Heart left ventricle (tissue), 16 donors: ENCODE results near the gene SELENOV. TPM values are rescaled to one million over a fixed set of nuclear protein-coding genes. Genes with fewer than 3 reads are reported as not detected.

Experiments
- ATAC-seq, 4 donors: fragments of 200-7000 bp; cut with Tn5 transposase; one replicate each; pipeline ENCODE4 v1.9.1; 2020 to 2022; ENCODE audit warnings: moderate library complexity in 4 of 4, mild to moderate bottlenecking in 3 of 4, moderate number of reproducible peaks in 1 of 4
- DNase-seq, 5 donors: peaks; one replicate each; pipeline ENCODE4 v3.0.0-alpha.2; 2020
- H3K27ac ChIP-seq, 12 donors: fragments of 200-600 bp; sonication (generic) in 4 of 12; one replicate each; pipeline versions ENCODE4 v1.5.0 to v1.8.0; 2016 to 2022; ENCODE audit warnings: mild to moderate bottlenecking in 2 of 12
- H3K27me3 ChIP-seq, 9 donors: fragments of 200-600 bp; sonication (generic) in 2 of 9; one replicate each; pipeline versions ENCODE4 v1.5.1 to v1.8.0; 2016 to 2022; ENCODE audit warnings: mild to moderate bottlenecking in 3 of 9
- H3K36me3 ChIP-seq, 9 donors: fragments of 200-600 bp; sonication (generic) in 2 of 9; one replicate each; pipeline versions ENCODE4 v1.5.0 to v1.8.0; 2018 to 2022; ENCODE audit warnings: mild to moderate bottlenecking in 2 of 9
- H3K4me1 ChIP-seq, 12 donors: fragments of 200-600 bp; sonication (generic) in 4 of 12; one replicate each; pipeline versions ENCODE4 v1.5.0 to v1.8.0; 2016 to 2022; ENCODE audit warnings: mild to moderate bottlenecking in 3 of 12
- H3K4me3 ChIP-seq, 12 donors: fragments of 200-600 bp; sonication (generic) in 4 of 12; one replicate each; pipeline versions ENCODE4 v1.5.0 to v1.8.0; 2017 to 2022; ENCODE audit warnings: mild to moderate bottlenecking in 9 of 12, moderate library complexity in 4 of 12
- H3K9me3 ChIP-seq, 12 donors: fragments of 200-600 bp; sonication (generic) in 4 of 12; one replicate each; pipeline versions ENCODE4 v1.5.0 to v1.8.0; 2016 to 2022; ENCODE audit warnings: mild to moderate bottlenecking in 1 of 12
- CTCF ChIP-seq, 12 donors: fragments of 200-600 bp; sonication (generic) in 4 of 12; IDR thresholded peaks; one replicate each; pipeline versions ENCODE4 v1.5.0 to v1.8.0; 2018 to 2022; ENCODE audit warnings: antibody characterized with exemption in 12 of 12, mild to moderate bottlenecking in 5 of 12
- POLR2A ChIP-seq, 2 donors: fragments of 450-650 bp; IDR thresholded peaks; one replicate each; pipeline ENCODE4 v1.6.1; 2017; ENCODE audit warnings: antibody characterized with exemption in 2 of 2, mild to moderate bottlenecking in 2 of 2, moderate library complexity in 2 of 2
- WGBS, 4 donors: extraction: QIAGEN DNeasy Blood & Tissue Kit in 2 of 4; methylation state at CpG; one replicate each; pipeline versions ENCODE4 v1.1.5 to v1.1.7; 2013 to 2018; 5-methylcytosine and 5-hydroxymethylcytosine counted together
- intact Hi-C, 10 donors: fragments of 100-400 bp; cut with DNase I; formaldehyde crosslinking; loops; one replicate each; pipeline versions ENCODE4 v1.11.1 to v1.14.2; 2022
- polyA plus RNA-seq, 2 donors: library from polyadenylated mRNA; stranded (reverse); fragments of 200-250 nt; gene quantifications; one replicate each; pipeline ENCODE4 v1.2.3, GENCODE V29; 2013
- total RNA-seq, 9 donors: library from RNA; depleted of rRNA in 2 of 9; stranded (reverse); fragments of >200 nt in 2 of 9; fragmentation: NEBNext Ultra II Directional in 3 of 9; extraction: Animal tissue kit (Norgen Biotek cat#: 25700) in 3 of 9; gene quantifications; one replicate each; pipeline versions ENCODE4 v1.1.0 to v1.2.4, GENCODE V29; 2016 to 2023
- donor health status: ischemic (EF 13 %, LVEDD 7.1; RV severe dilation, severe dysfunction).
- donor health status: healthy with polysubstance abuse.
- donor health status: DM: no; HTN: yes; CAD: no.
- donor health status: DM: no; HTN: no; CAD: no.
- donor health status: ischemic (EF 25% LVEDD 6.9; RV normal size, moderate dysfunction).
- donor health status: ischemic (EF 25% LVEDD 5.7; RV mildly dilated, moderate dysfunction).
- donor health status: healthy.
- donor health status: DM: yes; HTN: yes; CAD: no.
- donor health status: ischemic (EF 35%, LVEDD 5.7; RV mildly dilated, moderate dysfunction).
- donor health status: nonischemic (EF 11% LVEDD 7.7; RV severe dilation, severe dysfunction).
- donor health status: DM: yes; HTN: yes; CAD: no.
- donor health status: PGD.
- donor health status: ischemic (EF 29% LVEDD 5.4; RV normal size, mild dysfunction).
- donor health status: nonischemic (EF 23%, LVEDD 6.1; RV moderate dilation, normal function).

Gene SELENOV
- total and polyA plus RNA-seq, 11 donors = not detected

DNA sequence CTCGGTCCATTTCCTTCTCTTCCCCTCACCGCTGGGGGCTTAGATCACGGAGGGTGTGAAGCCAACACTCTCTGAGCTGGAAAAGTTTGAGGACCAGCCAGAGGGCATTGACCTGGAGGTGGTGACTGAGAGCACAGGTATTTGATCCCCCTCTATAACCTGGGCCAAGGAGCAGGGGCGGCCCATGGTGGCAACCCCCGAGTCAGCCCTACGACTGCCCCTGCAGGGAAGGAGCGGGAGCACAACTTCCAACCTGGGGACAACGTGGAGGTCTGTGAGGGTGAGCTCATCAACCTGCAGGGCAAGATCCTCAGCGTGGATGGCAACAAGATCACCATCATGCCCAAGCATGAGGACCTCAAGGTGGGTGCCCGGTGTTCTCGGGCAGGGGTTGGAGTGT lies 45.9 kb upstream of the SELENOV start:
- intact Hi-C loops = no loop called here
- TF ChIP-seq POLR2A (IDR thresholded peaks at IDR 0.05) (no peak), CTCF (IDR thresholded peaks at IDR 0.05) (no peak)
- no peaks in the 10 kb centered on the region for H3K27me3 ChIP-seq
- H3K9me3 ChIP-seq = no peaks in the 10 kb centered on the region
- H3K36me3 ChIP-seq = peaks cover 2 to 100% (median 100%) of the 10 kb centered on the region in 9 donors
- no peak overlapping the region for H3K27ac ChIP-seq
- no peak for ATAC-seq
- 81 to 92% (median 91%) methylated on average over 4 to 11 of the region's 11 CpGs for WGBS, 4 donors
- no peak overlapping the region for H3K4me3 ChIP-seq
- H3K4me1 ChIP-seq = no peaks in the 10 kb centered on the region
- DNase-seq = no peak

DNA sequence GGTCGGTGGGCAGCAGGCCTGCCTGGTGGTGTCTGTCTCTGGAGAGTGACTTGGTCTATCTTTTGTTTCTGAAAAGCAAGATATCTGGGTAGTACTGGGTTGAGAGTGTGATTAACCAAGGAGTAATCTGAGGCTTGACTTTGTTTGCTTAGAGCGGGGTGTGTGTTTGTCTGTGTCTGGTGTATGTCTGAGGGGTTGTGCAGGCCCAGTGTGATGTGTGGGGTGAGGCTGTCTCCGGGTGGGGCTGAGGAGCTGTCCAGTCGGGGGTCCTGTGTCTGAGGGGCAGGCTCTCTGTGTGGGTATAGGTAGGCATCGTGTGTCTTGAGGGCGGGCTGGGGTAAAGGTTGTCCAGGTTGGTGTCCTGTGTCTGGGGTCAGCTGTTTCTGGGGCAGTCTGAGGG lies 45.4 kb upstream of the SELENOV start:
- no peaks in the 10 kb centered on the region for H3K27me3 ChIP-seq
- 89 to 92% (median 90%) methylated on average over 6 of the region's 6 CpGs for whole genome bisulfite sequencing, 4 donors
- peaks cover 2 to 100% (median 99%) of the 10 kb centered on the region in 9 donors for H3K36me3 ChIP-seq
- H3K27ac ChIP-seq = no peak overlapping the region
- intact Hi-C loops = no loop called here
- H3K4me3 ChIP-seq = no peak overlapping the region
- H3K9me3 ChIP-seq = no peaks in the 10 kb centered on the region
- no peak for DNase-seq
- no peaks in the 10 kb centered on the region for H3K4me1 ChIP-seq
- TF ChIP-seq CTCF (IDR thresholded peaks at IDR 0.05) (no peak), POLR2A (IDR thresholded peaks at IDR 0.05) (no peak)
- no peak for ATAC-seq

DNA sequence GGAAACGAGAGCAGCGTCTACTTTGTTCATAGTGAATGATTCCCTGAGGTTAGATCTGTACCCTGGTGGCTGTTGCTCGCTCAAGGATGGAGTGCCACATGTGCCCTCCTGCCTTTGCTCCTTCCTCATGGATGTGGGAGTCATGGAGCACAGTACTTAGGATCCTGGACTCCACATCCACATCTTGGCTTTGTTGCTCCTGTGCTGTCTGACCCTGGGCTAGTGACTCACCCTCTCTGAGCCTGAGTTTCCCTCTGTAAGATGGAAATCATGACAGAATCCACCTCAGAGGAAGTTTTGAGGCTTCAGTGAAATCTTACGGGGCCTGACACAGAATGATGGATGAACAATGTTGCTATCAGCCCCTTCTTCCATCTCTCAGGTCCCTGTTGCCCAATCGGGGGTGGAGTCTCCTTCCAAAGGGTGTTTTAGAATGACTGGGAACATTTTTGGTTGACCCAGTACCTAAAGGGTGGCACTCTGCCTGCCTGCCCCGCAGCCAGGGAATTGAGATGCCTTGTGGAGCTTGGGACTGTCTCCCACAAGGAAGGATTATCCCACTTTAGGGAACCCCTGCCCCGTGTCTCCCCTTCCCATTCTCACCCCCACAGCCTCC lies 44.1 kb upstream of the SELENOV start:
- WGBS, 4 donors = 85 to 91% (median 88%) methylated on average over 6 to 7 of the region's 7 CpGs
- TF ChIP-seq CTCF (IDR thresholded peaks at IDR 0.05) = no peak
- TF ChIP-seq POLR2A (IDR thresholded peaks at IDR 0.05) = no peak
- no peaks in the 10 kb centered on the region for H3K27me3 ChIP-seq
- intact Hi-C loops = loop anchor here in 3 of 10 donors (5.0 to 10.0 kb wide), 2 partner anchors 61 to 64 kb away; partner anchors contain the start of gene EID2B (in 3 of the 3)
- no peak overlapping the region for H3K4me3 ChIP-seq
- H3K9me3 ChIP-seq = no peaks in the 10 kb centered on the region
- no peak overlapping the region for H3K27ac ChIP-seq
- ATAC-seq (no peak), DNase-seq (no peak)
- H3K4me1 ChIP-seq = peaks cover 0 to 5% (median 0%) of the 10 kb centered on the region in 12 donors
- peaks cover 2 to 100% (median 95%) of the 10 kb centered on the region in 9 donors for H3K36me3 ChIP-seq

DNA sequence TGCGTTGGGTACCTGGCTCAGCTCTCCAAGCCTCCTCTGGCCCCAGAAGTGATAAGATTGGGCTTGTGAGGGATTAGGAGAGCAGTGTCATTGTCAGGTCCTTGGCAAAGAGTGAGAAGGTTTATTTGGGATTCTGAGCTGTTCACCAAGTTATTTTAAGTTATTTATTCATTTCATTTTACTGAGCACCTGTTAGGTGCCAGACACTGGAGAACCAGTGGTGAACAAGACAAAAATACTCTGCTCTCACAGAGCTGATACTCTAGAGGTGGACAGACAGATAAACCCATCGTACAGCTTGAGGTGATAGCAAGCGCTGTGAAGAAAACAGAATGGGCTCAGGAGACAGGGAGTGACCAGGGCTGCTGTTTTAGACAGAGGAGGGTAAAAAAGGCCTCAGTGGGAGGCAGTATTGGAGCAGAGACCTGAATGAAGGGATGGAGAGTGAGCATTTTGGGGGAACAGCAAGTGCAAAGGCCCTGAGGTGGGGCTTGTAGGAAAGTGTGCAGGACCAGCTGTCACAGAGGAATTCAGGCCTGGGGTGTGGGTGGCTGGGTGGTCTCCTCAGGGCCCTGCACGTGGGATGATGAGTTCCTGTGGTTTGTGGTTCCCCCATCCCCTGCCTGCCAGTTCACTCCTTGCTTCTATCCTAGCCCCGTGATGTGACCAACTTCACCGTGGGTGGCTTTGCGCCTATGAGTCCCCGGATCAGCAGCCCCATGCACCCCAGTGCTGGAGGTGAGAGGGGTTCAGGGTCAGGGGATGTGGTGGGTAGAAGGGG lies 43.0 kb upstream of the SELENOV start:
- intact Hi-C loops = loop anchor here in 3 of 10 donors (5.0 to 10.0 kb wide), 2 partner anchors 60 to 63 kb away; partner anchors contain the start of gene EID2B (in 3 of the 3)

More for the DNA sequence above, 43.0 kb upstream of the SELENOV start:
- no peak for TF ChIP-seq POLR2A (IDR thresholded peaks at IDR 0.05)
- TF ChIP-seq CTCF (IDR thresholded peaks at IDR 0.05) = no peak
- H3K9me3 ChIP-seq = no peaks in the 10 kb centered on the region
- no peaks in the 10 kb centered on the region for H3K27me3 ChIP-seq
- no peak overlapping the region for H3K4me3 ChIP-seq
- ATAC-seq = no peak
- no peak overlapping the region for H3K27ac ChIP-seq
- peaks cover 2 to 98% (median 94%) of the 10 kb centered on the region in 9 donors for H3K36me3 ChIP-seq
- H3K4me1 ChIP-seq = peaks cover 0 to 7% (median 0%) of the 10 kb centered on the region in 12 donors
- DNase-seq = no peak
- 83 to 90% (median 88%) methylated on average over 8 of the region's 8 CpGs for WGBS, 4 donors
